Measurements from ENCODE around the gene F12.

F12 gene

DNA sequence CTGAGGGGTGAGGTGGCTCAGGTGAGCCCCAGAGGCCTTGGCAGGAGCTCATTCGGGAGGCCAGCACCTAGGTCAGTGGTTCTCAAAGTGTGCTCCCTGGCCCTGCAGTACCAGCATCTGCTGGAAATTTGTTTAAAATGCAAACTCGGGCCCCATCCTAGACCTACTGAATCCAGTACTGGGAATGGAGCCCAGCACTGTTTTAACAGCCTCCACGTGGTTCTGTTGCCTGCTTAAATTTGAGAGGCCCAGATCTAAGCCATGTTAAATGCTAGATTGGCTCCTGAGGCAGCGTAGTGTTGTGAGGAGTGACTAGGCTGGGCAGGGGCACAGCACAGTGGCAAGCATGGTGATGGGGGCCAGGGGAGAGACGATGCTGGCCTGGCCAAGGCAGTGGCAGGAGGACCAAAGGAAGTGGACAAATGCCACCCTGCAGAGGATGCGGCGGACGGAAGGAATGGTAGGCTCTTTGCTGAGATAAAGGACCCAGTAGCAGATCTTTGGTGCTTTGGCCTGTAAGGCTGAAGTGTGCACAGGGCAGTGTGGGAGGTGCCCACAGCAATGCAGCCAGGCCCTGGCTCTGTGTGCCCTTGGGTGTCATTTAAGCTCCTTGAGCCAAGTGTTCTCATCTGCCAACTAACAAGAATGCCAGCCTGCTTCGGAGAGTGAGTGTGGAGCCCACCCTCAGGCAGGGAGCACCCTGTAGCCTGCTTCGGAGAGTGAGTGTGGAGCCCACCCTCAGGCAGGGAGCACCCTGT is 41.5 kb upstream of the F12 start:
- no peak overlapping the region for H3K4me3 ChIP-seq (ENCODE audit: low read depth, low read length)
- DNase-seq (ENCODE audit: low read depth, low spot score) = no peak
- in situ Hi-C loops (cut with HindIII; ENCODE audit: low sequenced_read_pairs) = no loop called here
- TF ChIP-seq CTCF (IDR thresholded peaks at IDR 0.05; ENCODE audit: low read depth, low read length) = no peak

DNA sequence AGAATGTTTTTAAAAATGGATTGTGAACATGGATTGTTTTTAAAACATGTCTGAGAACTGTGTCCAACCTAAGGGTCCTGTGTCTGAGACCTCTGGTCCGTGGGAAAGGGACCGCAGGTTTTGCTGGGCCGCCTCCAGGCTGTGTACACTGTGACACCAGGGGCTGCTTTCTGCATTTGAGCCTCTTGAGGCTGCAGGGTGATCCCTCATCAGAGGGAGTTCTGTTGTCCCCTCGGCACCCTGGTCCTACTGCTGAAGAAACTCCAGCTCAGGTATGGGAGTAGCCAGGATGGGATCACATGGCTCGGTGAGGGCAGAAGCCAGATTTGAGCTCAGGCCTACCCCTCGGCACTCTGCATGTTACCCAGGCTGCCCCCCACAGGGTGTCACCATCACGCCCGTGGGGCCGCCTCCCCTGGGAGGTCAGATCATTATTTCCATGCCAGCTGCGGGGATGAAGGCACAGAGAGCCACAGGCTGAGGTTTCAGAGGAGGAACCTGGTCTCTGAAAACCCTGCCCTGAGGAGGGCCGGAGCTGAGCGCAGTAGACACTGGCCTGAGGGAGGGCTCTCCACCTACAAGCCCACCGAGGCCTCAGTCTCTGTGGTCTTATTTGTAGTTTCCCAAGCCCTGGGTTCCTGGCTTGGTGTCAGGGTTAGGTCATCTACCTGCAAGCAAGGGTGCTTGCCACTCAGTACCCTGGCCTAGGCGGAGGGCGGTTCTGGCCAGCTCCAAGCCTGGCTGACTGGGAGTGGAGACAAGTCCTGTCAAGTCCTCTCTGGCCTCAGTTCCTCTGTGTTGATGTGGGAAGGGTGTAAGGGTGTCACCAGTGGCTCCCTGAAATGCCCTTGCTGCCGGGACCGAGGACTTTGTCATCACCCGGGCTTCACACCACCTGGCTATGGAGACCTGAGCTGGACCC is 40.0 kb upstream of the F12 start:
- in situ Hi-C loops (cut with HindIII; ENCODE audit: low sequenced_read_pairs) = no loop called here
- H3K4me3 ChIP-seq (ENCODE audit: low read depth, low read length) = no peak overlapping the region
- DNase-seq (ENCODE audit: low read depth, low spot score) = no peak
- TF ChIP-seq CTCF (IDR thresholded peaks at IDR 0.05; ENCODE audit: low read depth, low read length) = no peak

DNA sequence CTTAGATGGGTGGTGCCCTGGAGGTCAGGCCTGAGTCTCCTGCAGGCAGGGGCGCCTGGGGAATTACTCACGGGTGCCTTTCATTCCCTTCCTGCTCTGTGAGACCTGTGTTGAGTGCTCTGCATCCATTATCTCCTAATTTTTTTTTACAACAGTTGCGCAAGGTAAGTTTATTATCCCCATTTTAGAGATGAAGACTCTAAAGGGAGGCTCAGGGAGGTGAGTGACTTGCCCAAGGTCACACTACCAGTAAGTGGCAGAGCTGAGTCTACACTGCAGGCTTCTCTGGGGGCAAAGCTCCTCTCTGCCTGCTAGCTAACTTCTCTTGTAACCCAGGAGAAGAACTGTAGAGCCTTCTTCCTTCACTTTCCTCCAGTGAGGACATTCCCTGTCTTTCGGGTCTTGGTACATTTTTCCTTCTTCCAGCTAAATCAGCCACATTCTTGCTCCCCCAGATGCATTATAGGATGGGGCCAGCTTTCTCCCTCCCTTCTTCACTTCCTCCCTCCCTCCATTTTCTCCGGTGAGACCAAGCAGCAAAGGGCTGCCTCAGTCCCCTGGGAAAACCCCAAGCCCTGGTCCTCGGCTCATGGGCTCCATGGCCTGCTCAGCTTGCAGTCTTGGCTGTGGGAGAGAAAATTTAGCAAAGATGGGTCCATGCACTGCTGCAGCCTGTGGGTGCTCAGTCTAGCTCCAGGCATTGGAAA is 39.0 kb upstream of the F12 start:
- DNase-seq (ENCODE audit: low read depth, low spot score) = no peak
- H3K4me3 ChIP-seq (ENCODE audit: low read depth, low read length) = no peak overlapping the region
- in situ Hi-C loops (cut with HindIII; ENCODE audit: low sequenced_read_pairs) = no loop called here
- no peak for TF ChIP-seq CTCF (IDR thresholded peaks at IDR 0.05; ENCODE audit: low read depth, low read length)

DNA sequence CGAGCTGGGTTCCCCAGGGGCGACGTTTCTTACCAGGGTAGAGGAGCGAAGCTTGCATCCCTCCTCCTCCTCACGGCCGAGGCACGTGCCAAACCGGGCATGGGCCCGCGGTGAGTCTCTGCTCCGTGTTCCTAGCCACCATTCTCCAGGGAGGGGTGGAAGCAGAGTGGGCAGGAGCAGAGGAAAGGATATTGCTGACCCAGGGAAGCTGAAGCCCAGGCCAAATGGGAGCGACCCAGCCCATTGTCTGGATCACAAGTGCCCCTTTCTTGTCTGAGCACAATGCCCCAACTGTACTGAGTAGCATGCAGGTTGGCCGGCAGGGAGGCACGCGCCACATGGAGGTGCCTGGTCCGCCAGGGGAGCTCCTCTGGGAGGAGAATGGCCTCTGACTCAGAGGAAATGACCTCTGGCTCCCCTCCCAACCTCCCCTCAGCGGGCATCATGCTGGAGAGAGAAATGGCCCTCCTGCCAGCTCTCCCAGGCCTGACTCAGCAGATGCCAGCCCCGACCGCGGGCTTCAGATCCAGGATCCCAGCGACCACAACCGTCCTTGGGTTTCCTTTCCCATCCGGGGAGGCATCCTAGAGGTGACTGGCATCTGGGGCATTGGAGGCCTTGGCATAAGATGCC is 38.4 kb upstream of the F12 start:
- TF ChIP-seq CTCF (IDR thresholded peaks at IDR 0.05; ENCODE audit: low read depth, low read length) = peak; percentile 15
- H3K4me3 ChIP-seq (ENCODE audit: low read depth, low read length) = peak overlapping the region; percentile 49
- peak; percentile 84 for DNase-seq (ENCODE audit: low read depth, low spot score)
- in situ Hi-C loops (cut with HindIII; ENCODE audit: low sequenced_read_pairs) = no loop called here

DNA sequence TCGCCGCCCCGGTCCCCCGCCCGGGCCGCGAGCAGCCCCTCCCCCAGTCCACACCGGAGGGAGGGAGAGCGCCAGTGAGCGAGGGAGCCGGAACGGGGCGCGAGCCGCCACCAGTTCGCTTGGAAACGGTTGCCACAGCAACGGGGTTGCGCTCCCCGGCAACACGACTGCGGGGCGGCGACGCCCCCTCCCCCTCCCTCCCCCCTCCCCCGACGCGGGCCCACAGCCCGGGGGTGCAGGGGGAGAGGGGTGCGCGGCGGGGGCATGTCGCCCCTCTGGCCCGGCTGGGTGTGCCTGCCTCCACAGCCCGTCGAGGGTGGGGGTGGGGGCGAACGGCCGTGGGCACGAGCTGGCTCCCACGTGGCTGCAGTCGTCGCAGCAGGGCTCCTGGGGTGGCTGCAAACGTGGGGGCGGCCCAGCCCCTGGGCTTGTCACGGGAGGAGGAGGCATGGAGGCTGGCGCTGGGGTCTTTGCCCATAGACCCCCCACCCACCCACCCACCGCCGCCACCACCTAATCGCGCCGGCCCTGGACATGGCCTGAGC is 37.8 kb upstream of the F12 start:
- in situ Hi-C loops (cut with HindIII; ENCODE audit: low sequenced_read_pairs) = no loop called here
- no peak for TF ChIP-seq CTCF (IDR thresholded peaks at IDR 0.05; ENCODE audit: low read depth, low read length)
- DNase-seq (ENCODE audit: low read depth, low spot score) = no peak
- H3K4me3 ChIP-seq (ENCODE audit: low read depth, low read length) = peak overlapping the region; percentile 49
